Stimulated activated CD8-positive, alpha-beta memory T cell treated with anti-CD3 and anti-CD28 coated beads, Interleukin-4, amount 100 ng/mL, for 4 hours (primary cell): Measurements from ENCODE around the gene CABLES1.
"Not testable (repeated sequence)": the region's sequence is repeated elsewhere in the genome, so short reads cannot be mapped to it uniquely, and the experiment has no call there.

ENCODE experiments used
- DNase-seq, 2 donors: peaks; one replicate each; pipeline ENCODE4 v3.0.0-alpha.2; 2020; ENCODE audit warnings: low read depth in 2 of 2, low spot score in 1 of 2

Gene CABLES1

GRCh38 chr18:23239885-23240608 is 104.8 kb downstream of the CABLES1 start:
- DNase-seq, result no peak

- no peak for DNase-seq
Observed at GRCh38 chr18:23240609-23240930, 105.3 kb downstream of the CABLES1 start.

- not testable (repeated sequence) for DNase-seq
Observed at GRCh38 chr18:23241833-23242496, 106.7 kb downstream of the CABLES1 start.

- DNase-seq, result no peak
Observed at GRCh38 chr18:23243178-23243577, 107.9 kb downstream of the CABLES1 start.

- no peak for DNase-seq
Observed at GRCh38 chr18:23243816-23244215, 108.5 kb downstream of the CABLES1 start.

- no peak for DNase-seq
Observed at GRCh38 chr18:23244401-23244800, 109.1 kb downstream of the CABLES1 start.

GRCh38 chr18:23245461-23245860 is 110.2 kb downstream of the CABLES1 start:
- no peak for DNase-seq

GRCh38 chr18:23247331-23247730 is 112.0 kb downstream of the CABLES1 start:
- no peak for DNase-seq

GRCh38 chr18:23247896-23248295 is 112.6 kb downstream of the CABLES1 start:
- no peak for DNase-seq

- no peak for DNase-seq
Observed at GRCh38 chr18:23248826-23249225, 113.5 kb downstream of the CABLES1 start.

GRCh38 chr18:23249348-23249747 is 114.1 kb downstream of the CABLES1 start:
- no peak for DNase-seq

GRCh38 chr18:23250893-23251656 is 115.8 kb downstream of the CABLES1 start:
- DNase-seq, result no peak

- DNase-seq, result no peak
Observed at GRCh38 chr18:23253630-23254029, 118.3 kb downstream of the CABLES1 start.

GRCh38 chr18:23257137-23257536 is 121.9 kb downstream of the CABLES1 start:
- DNase-seq, result no peak

- DNase-seq, result no peak
Observed at GRCh38 chr18:23257686-23258565, 122.6 kb downstream of the CABLES1 start.

GRCh38 chr18:23258566-23259469 is 123.5 kb downstream of the CABLES1 start:
- DNase-seq, result no peak

GRCh38 chr18:23259701-23260681 is 124.7 kb downstream of the CABLES1 start:
- DNase-seq, result no peak

GRCh38 chr18:23260926-23261590 is 125.8 kb downstream of the CABLES1 start:
- no peak for DNase-seq
